GM19438 (cell line): ENCODE data around the gene AIFM3.

Source experiments
- ATAC-seq: cut with Tn5 transposase; IDR thresholded peaks from one replicate; pipeline ENCODE4 v1.9.1; 2021; ENCODE audit warnings: low read depth; ENCODE audit not compliant: unreplicated experiment

Gene AIFM3

DNA sequence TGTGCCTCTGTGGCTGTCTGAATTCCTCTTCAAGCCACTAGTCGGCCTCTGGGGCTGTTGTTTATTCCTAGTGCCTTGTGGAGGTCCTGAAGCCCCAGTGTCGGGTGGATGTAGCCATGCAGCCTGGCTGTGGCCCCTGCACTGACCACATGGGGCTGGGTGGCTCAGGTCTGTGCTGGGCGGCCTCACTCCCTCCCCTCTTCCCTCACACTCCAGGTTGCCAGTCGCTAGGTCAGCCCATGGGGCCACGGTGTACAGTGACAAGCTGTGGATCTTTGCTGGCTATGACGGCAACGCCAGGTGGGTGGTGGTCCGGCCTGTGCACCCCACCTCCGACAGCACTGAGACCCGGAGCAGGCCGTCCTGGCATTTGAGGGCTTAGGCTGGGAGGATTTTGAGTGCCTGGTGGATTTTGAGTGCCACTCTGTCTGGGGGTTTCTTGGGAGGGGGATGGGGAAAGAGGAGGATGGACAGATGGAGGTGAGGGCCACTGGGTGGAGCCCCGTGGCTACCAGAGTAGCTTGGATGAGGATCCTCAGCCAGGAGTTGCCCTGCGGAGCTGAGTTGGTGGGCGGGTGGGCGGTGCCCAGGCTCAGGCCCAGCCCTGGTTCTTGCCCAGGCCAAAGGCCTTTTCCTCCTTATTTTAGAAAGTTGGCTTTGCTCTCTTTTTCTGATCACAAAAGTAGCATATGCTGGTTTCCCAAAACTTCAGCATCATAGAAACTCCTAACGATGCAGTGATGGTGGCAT, 21.7 kb downstream of the AIFM3 start:
- no peak for ATAC-seq

DNA sequence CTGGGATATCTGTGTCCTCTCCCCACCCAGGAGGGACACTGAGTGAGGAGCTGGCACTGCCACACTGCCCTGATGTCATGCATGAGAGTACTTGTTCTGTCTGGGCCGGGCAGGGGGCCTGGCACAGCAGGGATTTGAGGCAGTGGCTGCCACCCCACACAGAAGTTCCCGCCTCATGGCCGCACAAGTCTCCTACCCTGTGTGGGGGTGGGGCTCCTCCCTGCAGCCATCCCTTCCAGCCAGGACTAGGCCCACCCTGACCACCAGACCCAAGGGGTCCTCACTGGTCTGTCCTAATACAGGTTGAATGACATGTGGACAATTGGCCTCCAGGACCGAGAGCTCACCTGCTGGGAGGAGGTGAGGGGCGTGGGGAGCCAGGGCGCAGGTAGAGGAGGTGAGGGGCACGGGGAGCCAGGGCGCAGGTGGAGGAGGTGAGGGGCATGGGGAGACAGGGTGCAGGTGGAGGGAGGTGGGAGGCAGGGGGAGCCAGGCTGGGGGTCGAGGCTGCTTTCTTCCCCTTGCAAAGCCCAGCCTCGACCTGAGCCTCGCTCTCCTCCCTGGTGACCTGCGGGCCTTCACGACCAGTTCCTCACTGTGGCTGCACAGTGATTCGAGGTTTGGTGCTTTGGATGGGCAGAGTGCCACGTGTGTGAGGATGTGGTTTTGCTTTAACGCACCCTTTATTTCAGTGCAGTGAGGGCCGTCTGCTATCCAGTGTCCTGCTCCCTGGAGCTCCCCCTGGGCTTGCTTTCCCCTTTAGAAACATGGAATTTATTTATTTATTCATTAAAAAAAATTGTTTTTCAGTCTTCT, 22.5 kb downstream of the AIFM3 start:
- no peak for ATAC-seq

DNA sequence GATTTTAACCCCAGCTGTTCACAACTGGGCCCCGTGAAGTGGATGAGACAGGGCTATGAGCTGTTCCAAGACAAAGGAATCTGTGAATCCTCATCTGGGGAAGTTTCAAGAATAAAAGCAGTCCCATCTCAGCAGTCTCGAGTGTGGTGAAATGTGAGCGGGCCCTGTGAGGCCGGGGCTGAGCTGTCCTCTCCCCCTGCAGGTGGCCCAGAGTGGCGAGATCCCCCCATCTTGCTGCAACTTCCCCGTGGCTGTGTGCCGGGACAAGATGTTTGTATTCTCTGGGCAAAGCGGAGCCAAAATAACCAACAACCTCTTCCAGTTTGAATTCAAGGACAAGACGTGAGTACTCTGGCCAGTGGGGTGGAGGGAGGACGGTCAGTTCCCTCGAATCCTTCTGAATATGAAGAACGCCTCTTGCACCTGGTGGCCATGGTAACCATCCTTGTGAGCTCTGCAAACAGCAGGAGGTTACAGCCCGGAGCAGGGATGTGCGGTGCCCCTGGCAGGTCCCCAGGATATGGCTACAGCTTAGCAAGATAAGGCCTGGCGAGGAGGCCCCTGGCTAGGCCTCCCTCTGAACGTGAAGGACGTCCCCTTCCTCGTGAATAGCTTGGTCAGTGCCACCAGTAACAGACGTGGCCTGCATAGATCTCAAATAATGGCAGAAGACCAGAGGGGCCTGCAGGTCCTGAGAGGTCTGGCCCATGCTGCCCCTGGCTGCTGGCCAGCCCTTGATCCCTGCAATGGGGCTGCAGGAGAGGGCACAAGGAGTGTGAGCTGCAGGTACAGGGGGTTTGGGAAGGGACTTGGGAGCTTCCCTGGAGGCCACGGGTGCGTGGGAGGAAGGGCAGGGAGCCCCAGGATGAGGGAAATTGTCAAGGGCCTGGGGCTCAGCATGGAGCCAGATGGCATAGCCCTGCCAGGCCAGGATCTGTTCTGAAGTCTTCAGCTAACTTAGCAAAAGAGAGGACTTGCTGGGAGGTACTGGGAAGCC, 23.4 kb downstream of the AIFM3 start:
- ATAC-seq: no peak

DNA sequence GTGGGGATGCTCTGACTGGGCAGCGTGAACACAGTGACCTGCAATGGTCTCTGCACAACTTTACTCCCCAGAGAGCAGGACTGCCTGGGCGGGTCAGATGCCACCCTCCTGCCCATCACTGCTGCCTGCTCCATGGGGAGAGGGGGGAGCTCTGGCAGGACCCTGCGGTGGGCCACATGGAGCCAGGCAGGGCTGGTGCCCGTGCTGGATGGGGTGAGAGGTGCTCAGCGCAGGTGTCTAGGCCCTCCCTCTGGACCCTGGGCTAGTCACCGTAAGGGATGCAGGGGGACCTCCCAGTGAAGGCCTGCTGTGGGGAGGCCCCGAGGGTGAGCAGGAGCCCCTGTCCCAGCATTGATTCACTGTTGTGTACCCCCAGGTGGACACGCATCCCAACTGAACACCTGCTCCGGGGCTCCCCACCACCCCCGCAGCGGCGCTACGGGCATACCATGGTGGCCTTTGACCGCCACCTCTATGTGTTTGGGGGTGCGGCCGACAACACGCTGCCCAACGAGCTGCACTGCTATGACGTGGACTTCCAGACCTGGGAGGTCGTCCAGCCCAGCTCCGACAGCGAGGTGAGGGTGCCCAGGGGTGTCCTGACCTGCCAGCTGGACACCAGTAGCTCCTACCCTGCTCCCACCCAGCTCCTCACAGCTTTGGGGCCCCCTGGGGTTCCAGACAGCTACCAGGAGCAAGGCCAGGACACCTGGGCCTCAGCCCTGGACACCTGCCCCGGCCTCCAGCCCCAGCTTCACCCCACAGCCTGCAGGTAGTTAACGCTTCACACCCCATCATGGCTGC, 24.4 kb downstream of the AIFM3 start:
- no peak for ATAC-seq

DNA sequence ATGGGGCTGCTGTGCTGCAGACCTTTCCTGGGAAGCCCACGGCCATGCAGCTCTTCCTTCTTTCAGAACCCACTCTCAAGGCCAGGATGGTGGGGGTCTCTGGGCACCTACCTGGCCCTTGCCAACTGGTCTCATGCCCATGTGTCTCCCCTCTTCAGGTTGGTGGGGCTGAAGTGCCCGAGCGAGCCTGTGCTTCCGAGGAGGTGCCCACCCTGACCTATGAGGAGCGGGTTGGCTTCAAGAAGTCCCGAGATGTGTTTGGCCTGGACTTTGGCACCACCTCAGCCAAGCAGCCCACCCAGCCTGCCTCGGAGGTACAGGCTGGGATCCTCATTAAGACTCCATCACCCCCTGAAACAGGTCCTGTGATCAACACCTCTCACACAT, 25.0 kb downstream of the AIFM3 start:
- no peak for ATAC-seq

DNA sequence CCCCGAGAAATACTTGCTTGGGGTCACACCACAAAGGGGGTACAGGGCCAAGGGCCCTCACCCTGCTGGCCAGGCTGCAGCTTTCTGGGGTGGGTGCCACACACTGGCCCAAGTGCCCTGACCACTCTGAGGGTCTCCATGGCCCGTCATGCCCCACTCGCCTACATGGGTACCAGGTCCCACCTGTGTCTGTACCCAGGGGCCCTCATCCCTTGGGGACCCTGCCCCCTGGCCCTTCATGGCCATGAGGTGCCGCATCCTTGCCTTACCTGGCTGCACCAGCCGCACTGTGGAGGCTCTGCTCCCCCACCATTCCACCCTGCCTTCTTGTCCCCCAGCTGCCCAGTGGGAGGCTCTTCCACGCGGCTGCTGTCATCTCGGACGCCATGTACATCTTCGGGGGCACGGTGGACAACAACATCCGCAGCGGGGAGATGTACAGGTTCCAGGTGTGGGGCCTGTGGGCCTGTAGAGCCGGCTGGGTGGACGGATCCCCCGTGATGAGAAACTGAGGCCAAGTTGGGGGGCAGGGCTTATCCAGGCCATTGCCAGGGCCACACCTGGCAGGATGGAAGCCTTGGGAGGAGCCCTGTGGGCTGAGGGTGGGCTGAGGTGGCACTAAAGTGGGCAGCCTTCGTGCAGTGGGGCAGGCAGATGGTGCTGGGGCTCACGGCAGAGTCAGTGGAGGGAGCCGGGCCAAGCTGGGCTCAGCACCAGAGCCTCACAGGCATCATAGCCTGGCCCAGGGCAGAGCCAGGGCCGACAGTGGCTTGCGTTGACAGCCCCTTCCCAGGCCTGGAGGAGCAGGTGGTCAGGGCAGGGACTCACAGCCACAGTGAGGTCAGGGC, 25.6 kb downstream of the AIFM3 start:
- ATAC-seq: no peak

DNA sequence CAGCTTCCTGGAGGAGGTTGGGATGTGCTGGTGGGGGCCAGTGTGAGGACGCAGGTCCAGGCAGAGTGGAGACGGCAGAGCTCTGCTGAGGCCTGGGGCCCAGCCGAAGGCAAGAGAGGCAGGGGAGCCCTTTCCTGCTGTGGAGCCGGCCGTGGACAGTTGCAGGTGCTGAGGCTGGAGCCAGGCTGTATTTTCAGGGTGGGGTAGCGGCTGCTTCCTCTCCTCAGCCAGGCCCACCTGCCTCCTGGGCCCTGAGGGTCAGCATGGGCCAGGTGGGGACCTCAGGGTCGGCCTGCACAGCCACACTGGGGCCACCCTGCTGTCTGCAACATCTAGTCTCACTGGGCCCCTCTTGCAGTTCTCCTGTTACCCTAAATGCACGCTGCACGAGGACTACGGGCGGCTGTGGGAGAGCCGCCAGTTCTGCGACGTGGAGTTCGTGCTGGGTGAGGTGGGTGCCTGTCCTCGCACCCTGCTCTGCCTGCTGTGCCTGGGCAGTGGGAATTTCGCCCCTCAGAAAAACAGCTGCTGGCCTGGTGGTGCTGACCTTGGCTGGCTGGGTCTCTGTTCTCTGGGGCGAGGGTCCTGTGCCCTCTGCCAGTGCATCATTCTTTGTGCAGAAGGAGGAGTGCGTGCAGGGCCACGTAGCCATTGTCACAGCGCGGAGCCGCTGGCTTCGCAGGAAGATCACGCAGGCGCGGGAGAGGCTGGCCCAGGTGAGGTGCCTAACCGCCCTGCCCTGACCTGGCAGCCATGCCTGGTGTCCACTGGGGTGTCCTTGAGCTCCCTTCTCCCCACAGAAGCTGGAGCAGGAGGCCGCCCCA, 26.5 kb downstream of the AIFM3 start:
- ATAC-seq: no peak

DNA sequence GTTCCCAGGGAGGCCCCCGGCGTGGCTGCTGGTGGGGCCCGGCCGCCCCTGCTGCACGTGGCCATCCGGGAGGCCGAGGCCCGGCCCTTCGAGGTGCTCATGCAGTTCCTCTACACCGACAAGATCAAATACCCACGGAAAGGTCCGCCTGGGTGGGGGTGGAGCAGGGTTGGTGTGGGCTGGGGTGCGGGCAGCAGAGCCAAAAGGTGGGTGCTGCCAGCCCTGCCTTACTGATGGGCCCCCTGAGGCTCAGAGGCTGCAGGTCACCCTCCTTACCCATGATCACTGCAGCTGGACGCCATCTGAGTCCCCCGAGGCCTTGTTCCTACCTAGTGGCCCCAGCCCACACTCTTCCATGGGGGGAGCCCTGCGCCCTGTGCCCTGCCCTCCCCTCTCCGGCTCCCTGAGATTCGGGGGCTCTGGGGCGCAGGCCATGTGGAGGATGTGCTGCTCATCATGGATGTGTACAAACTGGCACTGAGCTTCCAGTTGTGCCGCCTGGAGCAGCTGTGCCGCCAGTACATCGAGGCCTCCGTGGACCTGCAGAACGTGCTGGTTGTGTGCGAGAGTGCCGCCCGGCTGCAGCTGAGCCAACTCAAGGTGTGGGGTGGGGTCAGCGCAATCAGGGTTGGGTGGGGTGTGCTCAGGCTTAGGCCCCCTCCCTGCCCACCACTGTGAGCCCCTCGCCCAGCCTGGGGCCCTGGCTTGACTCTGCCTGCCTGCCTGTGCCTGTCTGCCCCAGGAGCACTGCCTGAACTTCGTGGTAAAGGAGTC, 27.3 kb downstream of the AIFM3 start:
- ATAC-seq: no peak

DNA sequence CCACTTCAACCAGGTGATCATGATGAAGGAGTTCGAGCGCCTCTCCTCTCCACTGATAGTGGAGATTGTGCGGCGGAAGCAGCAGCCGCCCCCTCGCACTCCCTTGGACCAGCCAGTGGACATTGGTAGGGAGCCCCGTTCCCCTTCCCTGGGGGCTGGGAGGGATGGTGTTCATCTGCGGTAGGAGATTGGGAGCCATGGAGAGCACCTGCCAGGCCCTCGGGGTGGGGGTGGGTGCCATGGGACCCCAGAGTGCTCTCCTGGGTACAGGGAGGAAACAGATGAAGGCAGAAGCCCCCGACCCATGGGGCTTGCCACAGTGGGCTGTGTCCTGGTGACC, 27.8 kb downstream of the AIFM3 start:
- no peak for ATAC-seq

DNA sequence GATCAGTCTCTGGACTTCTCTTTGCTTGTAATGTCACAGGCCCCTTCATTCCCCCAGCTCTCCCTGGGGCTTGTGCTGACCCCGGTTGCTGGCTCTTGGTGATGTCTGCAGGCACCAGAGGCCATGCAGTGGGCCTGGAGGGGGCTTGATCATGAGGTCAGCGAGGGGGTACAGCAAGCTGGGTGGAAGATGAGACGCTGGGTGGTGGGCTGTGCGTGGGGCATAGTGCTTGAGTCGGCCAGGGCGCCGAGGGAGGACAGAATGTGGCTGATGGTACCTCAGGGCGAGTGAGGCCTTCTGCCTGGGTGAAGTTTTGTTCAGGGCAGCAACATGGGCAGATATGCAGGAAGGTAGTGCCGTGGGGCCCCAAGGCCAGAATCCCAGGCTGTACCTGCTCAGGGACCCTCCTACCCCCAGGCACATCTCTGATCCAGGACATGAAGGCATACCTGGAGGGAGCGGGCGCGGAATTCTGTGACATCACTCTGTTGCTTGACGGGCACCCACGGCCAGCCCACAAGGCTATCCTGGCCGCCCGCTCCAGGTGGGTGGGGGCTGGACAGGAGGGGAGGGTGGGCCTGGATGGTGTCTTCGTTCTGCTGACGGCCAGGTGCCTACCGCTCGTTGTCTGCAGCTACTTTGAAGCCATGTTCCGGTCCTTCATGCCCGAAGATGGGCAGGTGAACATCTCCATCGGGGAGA, 28.4 kb downstream of the AIFM3 start:
- no peak for ATAC-seq

DNA sequence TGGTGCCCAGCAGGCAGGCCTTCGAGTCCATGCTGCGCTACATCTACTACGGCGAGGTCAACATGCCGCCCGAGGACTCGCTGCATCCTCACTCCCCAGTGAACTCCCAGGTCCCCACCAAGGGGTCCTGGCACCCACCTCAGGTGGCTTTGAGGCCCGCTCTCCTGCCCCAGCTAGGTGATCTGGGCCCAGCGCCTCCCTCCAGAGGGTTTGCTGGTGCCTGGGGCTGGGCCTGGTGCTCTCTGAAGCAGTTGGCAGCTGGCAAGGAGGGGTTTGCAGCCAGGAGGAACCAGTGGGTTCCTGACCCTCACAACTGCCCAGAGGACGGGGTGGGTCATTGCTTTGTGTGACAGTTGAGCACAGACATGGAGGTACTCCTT, 29.0 kb downstream of the AIFM3 start:
- no peak for ATAC-seq

DNA sequence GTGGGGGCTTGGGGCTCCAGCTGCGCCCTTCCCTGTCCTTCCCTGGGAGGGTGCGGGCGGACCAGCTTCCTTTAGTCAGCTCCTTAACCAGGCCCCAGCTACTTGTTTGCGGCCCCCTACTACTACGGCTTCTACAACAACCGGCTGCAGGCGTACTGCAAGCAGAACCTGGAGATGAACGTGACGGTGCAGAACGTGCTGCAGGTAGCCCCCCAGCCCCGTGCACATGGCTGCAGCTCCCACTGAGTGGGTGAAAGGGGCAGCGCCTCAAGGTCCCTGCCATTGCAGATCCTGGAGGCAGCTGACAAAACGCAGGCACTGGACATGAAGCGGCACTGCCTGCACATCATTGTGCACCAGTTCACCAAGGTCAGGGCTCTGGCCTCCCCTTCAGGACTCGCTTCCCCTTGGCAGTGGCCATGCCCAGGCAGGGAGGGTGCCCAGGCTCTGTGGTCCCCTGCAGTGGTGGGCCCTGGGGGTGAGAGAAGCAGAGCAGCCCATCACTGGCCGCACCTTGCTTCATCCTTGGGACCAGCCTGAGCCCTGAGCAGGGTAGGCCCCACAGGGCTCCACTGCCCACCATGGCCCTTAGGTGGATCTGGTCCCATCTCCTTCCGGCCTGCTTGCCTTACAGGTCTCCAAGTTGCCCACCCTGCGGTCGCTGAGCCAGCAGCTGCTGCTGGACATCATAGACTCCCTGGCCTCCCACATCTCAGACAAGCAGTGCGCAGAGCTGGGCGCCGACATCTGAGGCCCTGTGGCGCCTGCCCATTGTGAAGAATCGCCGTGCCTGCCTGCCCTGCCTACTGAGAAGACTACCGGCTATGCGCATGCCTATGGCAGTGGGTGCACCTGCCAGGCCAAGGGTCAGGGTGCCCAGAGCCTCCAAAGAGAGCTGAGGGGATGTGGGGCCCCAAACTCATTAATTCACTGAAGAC, 29.8 kb downstream of the AIFM3 start:
- ATAC-seq: no peak

DNA sequence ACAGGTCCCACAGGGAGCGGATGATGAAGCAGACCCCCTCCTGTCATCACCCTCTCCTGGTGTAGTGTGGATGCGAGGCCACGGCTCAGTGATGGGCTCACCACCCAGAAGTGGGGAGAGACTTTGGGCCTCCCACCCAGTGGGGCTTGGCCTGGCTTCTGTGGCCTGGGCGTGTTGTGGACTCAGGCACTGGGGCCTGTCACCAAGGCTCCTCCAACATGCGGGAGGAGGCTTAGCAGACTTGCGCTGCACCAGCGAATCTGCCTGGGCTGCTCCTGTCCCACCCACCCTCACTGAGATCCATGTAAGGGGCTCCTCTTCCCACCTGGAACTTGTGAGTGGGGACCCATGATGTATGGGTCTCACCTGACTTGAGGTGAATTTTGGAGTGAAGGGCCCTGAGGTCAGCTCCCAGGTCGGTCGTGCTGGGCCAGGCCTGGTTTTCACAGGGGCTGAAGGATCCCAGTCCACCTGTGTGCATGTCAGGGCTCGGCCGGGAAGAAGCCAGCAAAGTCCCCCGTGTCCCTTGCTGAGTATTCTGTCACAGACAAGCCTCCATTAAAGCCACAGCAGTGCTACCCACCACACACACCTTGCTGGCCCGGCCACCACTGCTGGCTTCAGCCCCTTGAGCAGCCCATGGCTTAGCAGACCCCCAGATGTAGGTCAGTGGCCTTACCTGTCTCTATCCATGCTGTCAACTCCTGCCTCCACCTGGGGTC, 30.6 kb downstream of the AIFM3 start:
- ATAC-seq: no peak

DNA sequence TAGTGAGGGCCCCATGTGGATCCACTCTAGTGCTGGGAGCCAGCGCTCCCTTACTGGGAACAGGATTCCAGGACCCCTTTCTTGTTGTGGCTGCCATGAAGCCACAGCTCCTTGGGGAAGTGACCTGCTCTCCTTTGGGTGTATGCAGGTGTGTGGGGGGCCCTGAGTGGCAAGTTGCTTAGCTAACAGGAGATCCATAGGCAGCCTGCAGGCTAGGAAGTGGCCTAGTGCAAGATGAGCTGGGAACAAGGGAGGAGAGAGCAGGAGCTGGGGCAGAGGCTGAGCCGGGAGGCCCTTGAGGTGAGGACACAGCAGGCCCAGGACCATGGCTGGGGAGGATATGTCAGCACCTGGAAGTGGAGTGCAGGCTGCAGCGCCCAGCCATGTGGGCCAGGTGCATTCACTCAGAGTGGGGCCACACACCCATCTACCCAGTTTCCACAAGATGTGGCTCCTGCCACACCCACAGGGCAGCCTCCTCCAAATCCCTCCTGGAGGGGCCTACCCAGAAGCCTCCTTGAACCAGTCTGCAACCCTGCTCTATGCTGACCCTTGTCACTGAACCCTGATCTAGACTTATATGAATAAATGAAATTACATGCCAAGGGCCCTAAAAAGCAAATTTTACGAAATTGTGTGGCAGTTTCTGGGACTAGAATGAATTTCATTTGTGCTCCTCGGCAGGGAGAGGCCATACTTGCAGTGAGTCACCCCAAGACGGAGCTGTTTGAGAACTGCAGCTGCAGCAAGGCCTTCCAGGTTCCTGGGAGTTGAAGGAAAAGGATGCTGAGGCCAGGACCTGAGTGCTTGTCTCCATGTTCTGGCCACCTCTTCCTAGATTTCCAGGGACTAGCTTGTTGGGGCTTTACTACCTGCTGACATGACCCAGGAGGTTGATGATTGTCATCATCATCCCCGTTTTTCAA, 31.6 kb downstream of the AIFM3 start:
- no peak for ATAC-seq
